Posterior vena cava (tissue), 2 donors: ENCODE measurements around the gene RDH14. TPM values are rescaled to one million over a fixed set of nuclear protein-coding genes. Genes with fewer than 3 reads are reported as not detected.

ENCODE experiments used
- DNase-seq: peaks from one replicate; pipeline ENCODE4 v3.0.0-alpha.2; 2020; ENCODE audit warnings: low spot score
- intact Hi-C, 2 donors: fragments of 100-400 bp; cut with DNase I; formaldehyde crosslinking; loops; one replicate each; pipeline versions ENCODE4 v1.14.1 to v1.14.2; 2022 to 2023
- total RNA-seq, 2 donors: library from RNA; stranded (reverse); fragmentation: NEBNext Ultra II Directional; extraction: Animal tissue kit (Norgen Biotek cat#: 25700); gene quantifications; one replicate each; pipeline ENCODE4 v1.2.1, GENCODE V29; 2021
- donor health status: DM: yes; HTN: yes; CAD: no.
- donor health status: DM: yes; HTN: yes; CAD: no.

The RDH14 gene
- total RNA-seq, 2 donors from 2014 or later, result 25.1 to 29.4 TPM

DNA sequence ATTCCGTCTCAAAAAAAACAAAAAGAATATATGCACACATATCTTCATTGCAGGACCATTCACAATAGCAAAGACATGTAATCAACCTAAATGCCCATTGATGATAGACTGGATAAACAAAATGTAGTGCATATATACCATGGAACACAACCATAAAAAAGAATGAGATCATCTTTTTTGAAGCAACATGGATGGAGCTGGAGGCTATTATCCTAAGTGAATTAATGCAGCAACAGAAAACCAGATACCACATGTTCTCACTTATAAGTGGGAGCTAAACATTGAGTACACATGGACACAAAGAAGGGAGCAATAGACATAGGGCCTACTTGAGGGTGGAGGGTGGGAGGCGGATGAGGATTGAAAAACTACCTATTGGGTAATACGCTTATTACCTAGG lies 20.2 kb upstream of the RDH14 start:
- intact Hi-C loops, result no loop called here
- DNase-seq, result no peak

DNA sequence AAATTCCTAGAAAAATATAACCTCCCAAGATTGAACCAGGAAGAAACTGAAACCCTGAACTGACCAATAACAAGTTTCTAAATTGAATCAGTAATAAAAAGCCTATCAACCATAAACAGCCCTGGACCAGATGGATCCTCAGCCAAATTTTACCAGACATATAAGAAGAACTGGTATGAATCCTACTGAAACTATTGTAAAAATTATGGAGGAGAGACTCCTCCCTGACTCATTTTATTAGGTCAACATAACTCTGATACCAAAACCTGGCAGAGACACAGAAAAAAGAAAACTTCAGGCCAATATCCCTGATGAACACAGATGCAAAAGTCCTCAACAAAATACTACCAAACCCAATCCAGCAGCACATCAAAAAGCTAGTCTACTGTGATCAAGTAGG lies 17.6 kb upstream of the RDH14 start:
- intact Hi-C loops, result no loop called here
- DNase-seq, result no peak

DNA sequence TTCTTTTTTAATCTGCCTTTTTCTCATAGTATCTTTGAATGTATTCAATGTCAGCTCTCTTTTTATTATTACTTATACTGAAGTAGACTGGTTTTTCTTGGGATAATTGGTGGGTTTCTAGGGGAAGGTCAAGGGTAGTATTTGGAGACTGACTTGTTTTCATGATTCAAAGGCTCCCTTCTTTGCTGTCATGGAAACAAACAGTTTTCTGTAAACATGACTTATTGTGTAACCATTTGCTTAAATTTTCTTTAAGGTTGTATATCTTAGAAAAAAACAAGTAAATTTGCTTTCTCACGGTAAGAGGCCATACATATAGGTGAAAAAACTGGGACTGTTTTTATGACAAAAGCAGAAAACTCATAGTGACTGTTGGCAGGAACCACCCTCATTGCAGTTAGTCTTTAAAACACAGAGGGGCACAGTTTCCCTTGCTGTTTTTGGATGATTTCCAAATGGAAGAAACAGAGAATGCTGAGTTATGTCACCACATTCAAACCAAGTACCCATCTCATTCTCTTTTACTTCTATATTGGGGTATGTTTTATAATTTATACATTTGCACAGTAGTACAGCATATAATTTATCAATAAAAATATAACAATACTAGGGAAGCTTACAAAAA lies 5.8 kb upstream of the RDH14 start:
- intact Hi-C loops, result no loop called here
- no peak for DNase-seq

DNA sequence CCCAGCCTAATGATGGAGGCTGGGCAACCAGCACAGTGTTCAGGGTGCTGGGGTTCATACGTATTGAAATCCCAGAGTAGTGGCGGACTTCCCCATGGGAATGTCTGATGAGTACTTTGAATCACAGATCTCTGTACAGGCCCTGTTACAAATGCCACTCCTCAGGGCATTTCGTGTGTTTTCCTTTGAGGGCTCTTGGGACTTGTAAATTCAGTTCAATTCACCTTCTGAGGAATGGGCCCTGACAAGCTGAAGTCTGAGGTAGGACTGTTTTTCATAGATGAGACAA lies 288 bp upstream of the RDH14 start:
- intact Hi-C loops, result no loop called here
- DNase-seq, result no peak

DNA sequence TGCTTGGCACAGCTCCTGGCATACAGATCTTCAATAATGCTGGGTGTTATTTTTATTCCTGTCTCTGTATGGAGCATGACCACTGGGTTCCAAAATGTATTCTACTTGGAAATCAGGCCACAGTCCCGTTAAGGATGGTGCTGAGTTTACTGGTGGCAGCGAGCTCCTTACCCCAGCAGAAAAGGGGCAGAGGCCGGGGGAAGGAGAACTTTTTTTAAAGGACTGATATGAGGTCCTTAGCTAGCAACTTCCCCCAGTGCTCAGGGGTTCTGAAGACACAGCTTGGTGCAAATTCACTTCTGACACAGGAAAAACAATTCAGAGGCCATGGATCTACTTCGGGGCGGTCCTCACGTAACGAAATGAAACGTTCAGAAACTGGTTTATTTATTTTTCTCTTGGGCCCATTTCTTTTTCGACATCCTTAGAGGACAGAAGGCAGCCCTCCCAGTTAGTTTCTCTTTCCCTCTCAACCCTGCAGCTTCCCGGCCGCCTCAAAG lies 872 bp downstream of the RDH14 start:
- intact Hi-C loops, result no loop called here
- no peak for DNase-seq

DNA sequence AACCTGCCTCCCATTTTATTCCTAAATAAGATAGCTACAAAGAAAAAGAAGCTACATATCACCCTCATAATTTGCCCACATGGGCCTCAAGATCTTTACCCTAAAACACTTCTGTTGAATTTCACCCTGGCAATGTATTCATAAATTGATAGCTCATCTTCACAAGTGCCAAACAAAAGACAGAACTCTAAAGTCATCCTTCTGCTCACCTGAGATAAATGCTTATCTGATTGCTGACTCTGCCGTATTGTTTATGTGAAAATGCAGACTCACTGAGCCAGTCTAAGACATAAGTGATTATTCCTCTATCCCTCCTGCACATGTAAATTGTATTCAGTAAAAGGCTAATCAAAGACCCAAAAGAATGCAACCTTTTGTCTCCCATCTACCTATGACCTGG lies 2.0 kb downstream of the RDH14 start:
- no peak for DNase-seq
- intact Hi-C loops, result no loop called here

DNA sequence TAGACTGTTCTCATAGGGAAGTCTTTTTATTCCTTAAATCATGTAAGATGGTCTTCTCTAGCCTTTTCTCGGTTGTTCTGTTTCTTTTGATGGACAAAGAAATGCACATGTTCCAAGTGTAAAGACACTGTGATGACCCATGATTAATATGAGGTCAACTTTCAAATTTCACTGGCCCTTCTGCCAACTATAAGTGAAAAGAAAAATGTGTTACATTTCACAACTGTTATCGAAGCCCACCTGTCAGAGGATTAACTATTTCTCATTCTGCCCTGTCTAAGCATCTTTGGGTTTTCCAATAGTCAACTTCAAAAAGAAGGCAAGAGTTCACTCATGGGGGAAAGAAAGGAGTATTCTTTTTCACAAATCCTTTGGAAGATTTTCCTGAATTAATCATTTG lies 3.3 kb downstream of the RDH14 start:
- intact Hi-C loops, result no loop called here
- DNase-seq, result no peak

DNA sequence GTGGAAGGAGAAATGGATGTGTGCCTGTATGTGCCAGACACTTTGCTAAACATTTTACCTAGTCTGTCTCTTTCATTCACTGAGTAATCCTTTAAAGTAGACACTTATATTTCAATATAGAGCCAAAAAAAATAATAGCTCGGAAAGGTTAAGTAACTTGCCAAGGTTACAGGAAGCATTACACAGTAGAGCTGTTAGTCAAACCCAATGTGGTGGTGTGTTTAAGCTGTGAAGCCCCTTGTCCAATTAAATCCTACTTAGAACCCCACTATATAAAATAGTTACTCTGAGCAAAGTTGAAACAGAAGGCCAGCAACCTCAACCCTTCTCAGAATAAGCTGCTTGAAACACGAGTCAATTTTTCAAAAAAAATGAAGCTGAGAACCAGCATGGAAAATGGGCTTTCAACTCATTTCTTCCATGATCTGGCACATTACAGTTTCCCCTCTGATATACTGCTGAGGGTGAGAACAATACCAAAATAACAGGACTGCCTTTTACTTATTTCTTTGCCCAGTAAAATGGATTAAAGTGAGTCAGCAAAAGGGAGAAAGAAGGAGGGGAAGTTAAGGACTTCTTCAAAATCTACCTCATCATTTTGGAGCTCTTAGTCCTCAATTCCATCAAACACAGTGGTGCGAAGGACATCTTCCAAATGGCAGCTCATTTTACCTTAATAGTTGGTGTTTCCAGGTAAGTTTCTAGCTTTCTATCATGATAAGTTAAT lies 7.9 kb downstream of the RDH14 start:
- intact Hi-C loops, result no loop called here
- no peak for DNase-seq

DNA sequence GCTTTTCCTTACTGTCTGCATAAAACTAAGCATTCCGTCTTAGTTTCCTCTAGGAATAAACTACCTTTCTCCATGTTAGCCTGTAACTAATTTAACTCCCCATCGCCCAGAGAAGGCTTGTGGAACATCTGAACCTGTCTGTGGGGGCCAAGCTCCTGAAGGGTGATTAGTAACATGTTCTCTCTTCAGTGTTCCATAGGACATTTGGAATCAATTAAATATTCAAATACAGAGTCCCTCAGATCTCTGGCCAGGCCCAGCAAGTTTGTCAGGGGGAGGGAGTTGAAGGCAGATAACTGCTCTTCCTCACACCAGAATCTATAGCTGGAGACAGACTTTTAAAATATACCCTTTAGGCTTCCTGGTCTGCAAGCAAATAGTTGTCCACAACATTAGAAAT lies 8.8 kb downstream of the RDH14 start:
- no peak for DNase-seq
- intact Hi-C loops, result no loop called here

DNA sequence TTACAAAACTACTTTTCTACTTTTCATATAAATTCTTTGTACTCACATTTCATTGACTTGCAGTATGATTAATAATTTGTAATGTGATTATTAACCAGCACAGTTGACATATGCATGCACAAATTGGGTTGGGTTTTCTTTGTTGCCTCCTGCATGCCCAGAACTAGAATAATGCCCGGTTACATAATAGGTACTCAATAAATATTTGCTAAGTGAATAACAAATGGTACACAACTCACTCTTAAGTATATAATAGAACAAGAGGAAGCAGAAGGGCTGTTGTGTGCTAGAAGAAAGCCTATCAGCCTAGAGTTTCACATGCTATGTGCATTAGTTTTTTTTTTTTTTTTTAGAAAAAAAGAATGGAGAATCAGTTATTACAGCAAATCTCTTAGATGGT lies 9.3 kb downstream of the RDH14 start:
- intact Hi-C loops, result no loop called here
- no peak for DNase-seq

DNA sequence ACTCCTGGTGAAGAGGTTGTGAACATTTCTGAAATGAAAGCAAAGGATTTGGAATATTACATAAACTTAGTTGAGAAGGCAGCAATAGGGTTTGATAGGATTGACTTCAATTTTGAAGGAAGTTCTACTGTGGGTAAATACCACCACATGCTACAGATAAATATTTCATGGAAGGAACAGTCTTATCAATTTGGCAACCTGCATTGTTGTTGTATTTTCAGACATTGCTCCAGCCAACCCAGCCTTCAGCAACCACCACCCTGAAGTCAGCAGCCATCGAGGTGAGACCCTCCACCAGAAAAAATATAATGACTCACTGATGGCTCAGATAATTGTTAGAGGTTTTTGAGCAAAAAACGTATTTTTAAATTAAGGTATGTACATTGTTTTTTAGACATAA lies 10.0 kb downstream of the RDH14 start:
- intact Hi-C loops, result no loop called here
- DNase-seq, result no peak

DNA sequence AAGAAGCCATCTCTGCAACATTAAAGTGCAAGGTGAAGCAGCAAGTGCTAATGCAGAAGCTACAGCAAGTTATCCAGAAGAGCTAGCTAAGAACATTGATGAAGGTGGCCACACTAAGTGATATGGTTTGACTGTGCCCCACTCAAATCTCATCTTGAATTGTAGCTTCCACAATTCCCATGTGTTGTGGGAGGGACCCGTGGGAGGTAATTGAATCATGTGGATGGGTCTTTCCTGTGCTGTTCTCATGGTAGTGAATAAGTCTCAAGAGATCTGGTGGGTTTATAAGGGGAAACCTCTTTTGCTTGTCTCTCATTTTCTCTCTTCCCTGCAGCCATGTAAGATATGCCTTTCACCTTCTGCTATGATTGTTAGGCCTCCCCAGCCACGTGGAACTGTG lies 11.4 kb downstream of the RDH14 start:
- DNase-seq, result no peak
- intact Hi-C loops, result no loop called here

DNA sequence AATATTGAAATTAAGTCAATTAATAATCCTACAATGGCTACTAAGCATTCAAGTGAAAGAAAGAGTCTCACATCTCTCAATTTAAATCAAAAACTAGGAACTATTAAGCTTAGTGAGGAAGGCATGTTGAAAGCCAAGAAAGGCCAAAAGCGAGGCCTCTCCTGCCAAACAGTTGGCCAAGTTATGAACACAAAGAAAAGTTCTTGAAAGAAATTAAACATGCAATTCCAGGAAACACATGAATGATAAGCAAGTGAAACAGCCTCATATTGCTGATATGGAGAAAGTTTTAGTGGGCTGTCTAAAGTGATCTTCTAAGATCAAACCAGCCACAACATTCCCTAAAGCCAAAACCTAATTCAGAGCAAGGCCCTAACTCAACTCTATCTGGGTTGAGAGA lies 11.8 kb downstream of the RDH14 start:
- DNase-seq, result no peak
- intact Hi-C loops, result no loop called here

DNA sequence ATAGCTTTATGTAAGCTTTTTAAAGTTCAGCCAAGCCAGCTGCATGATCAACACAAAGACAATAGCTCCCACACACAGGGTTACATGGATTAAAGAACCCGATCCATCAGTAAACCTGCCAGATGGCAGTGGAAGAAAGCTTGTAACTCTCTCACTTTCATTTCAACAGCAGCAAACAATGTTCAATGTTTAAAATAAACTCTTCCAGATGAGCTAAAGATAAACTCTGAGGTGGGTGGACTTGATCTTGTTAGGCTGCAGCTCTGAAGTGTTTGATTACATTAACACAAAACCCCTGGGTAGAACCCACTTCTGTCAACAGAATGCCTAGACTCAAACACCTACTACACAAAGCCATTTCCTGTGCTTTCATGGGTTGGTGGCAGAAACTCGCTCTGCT lies 13.9 kb downstream of the RDH14 start:
- DNase-seq, result no peak
- intact Hi-C loops, result no loop called here

DNA sequence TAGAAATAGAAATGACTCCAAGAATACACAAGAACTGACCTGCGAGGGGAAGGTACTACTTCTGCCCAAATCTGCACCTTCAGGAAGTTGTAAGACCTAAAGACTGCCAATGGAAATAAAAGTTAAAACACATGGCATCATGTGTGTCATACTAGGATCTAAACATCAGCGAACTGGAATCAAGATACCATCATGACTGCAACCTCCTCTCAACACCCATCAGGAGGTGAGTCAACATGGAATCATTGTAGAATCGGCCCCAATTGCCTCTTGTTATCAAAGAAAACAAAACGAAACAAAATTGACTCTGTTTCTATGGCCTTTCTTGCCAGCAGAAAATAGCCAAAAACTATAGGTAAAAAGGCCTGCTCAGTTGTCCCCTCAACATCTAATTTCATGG lies 15.1 kb downstream of the RDH14 start:
- intact Hi-C loops, result no loop called here

DNA sequence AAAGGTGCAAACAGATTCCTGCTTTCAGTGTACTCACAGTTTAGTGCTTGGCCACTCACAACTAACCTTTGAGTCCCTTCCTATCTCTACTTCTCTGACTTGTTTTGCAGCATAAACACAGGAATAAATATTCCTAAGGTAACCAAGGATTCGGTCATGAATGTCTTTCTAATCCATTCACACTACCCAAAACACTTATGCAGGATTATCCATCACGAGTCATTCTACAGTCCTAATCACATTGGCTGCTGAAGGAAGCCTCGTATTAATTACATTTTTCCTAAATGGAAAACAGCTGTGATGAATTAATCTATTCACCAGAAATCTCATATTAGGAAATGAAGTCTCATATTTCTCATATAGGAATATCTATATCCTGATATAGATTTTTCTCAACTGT lies 16.3 kb downstream of the RDH14 start:
- intact Hi-C loops, result no loop called here

More for the DNA sequence above, 15.1 kb downstream of the RDH14 start:
- DNase-seq, result no peak

DNA sequence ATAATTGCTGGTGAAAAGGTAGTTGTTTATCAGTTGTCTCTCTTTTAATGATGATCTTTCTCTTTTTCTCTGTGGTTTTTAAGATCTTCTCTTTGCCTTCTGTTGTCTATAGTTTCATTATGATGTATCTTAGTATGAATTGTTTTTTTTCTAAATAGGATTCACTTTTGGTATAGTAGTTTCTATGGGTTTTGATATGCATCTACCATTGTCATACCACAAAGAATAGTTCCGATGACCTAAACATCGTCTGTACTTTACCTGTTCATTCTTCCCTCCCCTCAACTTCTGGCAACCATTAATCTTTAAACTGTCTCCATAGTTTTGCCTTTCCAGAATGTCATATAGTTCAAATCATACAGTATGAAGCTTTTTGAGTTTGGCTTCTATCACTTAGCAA lies 19.6 kb downstream of the RDH14 start:
- intact Hi-C loops, result no loop called here
- DNase-seq, result no peak

More for the DNA sequence above, 16.3 kb downstream of the RDH14 start:
- DNase-seq, result no peak

DNA sequence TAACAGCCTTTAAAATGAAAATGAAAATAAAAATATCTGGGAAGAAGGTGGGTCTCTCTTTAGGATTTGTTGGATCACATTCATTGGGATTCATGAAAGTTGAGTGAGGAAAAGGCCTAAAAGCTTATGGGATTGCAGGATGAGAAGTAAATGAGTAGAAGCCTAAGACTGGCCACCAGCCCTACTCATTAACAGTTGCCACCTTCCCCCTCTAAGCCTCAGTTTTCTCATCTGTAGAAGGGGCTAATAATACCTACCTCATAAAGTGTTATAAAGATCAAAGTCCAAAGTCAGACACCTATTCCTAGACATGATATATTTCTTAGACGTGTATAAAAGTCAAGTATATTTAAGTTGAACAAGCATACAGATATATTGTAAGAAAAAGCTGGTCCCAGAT lies 23.8 kb downstream of the RDH14 start:
- no peak for DNase-seq
- intact Hi-C loops, result loop anchor here in 1 of 2 donors (10.0 kb wide), 1 partner anchor 108 kb away; no protein-coding TSS in a partner anchor

DNA sequence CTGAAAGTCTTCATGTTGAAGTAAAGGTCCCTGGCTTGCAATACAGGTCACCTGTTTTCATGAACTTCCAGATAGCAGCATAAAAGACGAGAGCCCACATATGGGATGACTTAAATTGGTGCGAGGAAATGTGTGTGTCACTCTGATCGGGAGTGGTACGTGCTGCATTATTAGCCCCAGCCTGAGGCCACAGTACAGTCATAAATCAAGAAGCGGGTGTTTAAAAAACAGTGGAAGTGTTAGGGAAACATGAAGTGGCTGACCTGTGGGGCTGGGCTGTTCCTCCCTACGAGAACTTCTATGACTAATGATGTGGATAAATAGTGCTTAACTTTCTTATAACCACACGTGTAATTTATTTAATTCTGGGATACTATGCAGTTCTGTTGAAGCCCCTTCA lies 24.4 kb downstream of the RDH14 start:
- DNase-seq, result no peak
- intact Hi-C loops, result loop anchor here in 1 of 2 donors (10.0 kb wide), 1 partner anchor 109 kb away; no protein-coding TSS in a partner anchor

DNA sequence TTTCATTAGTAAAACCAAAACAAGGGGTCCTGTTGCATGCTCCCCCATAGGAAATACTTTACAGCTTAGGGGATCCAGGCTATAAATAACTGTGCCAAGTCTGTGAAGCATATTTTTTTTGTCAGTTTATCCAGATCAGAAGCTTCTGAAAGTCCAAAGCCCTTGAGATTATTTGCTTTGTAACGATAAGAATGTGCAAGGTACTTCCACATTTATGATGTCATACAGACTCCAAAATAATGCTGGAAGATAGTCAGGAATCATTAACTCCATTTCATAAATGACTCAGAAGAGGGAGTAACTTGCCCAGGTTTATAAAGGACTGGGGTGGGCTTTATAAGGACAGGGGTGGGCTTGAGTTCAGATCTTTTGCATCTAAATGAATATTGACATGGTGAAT lies 29.3 kb downstream of the RDH14 start:
- no peak for DNase-seq
- intact Hi-C loops, result loop anchor here in 1 of 2 donors (10.0 kb wide), 1 partner anchor 114 kb away; no protein-coding TSS in a partner anchor

DNA sequence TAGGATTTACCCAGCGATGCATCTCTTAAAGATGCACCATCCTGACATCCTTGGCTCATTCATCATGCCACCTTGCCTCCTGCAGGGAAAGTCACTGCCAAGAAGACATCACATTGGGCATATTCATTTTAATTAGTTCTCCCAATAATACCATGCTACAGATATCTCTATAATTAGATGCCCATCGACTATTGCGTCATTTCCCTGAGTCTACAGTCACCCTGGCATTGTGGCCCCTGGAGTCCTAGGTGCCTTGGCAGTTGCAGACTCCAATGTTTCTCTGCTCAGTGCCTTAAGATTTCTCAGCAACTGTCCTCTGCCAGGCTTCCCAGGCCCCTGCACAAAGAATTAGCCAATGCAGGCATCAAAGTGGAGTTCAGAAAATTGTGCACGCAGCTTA lies 32.6 kb downstream of the RDH14 start:
- no peak for DNase-seq
- intact Hi-C loops, result loop anchor here (10.0 kb wide), 3 partner anchors 83 to 1337 kb away; no protein-coding TSS in a partner anchor
